Skeletal muscle tissue (tissue), 4 donors: ENCODE data around the gene NTNG2. TPM values are rescaled to one million over a fixed set of nuclear protein-coding genes. Genes with fewer than 3 reads are reported as not detected.

Experiments used
- H3K27ac ChIP-seq: one replicate; pipeline ENCODE4 v1.7.0; 2013; ENCODE audit warnings: mild to moderate bottlenecking, low read depth, low read length, inconsistent platforms
- H3K27me3 ChIP-seq, 3 donors: one replicate each; pipeline ENCODE4 v1.7.0; 2013; ENCODE audit warnings: low read length in 3 of 3; ENCODE audit not compliant: control insufficient read depth in 3 of 3, insufficient read depth in 3 of 3
- H3K36me3 ChIP-seq, 3 donors: one replicate each; pipeline ENCODE4 v1.7.0; 2013; ENCODE audit warnings: low read length in 3 of 3; ENCODE audit not compliant: control insufficient read depth in 3 of 3, insufficient read depth in 3 of 3
- H3K4me1 ChIP-seq, 3 donors: one replicate each; pipeline ENCODE4 v1.7.0; 2013; ENCODE audit warnings: low read length in 3 of 3, mild to moderate bottlenecking in 3 of 3; ENCODE audit not compliant: control insufficient read depth in 3 of 3, insufficient read depth in 3 of 3
- H3K4me3 ChIP-seq, 3 donors: one replicate each; pipeline ENCODE4 v1.7.0; 2013; ENCODE audit warnings: low read length in 3 of 3
- H3K9ac ChIP-seq, 3 donors: one replicate each; pipeline ENCODE4 v1.7.0; 2013; ENCODE audit warnings: low read length in 3 of 3, mild to moderate bottlenecking in 3 of 3, moderate library complexity in 2 of 3, low read depth in 1 of 3
- H3K9me3 ChIP-seq, 3 donors: one replicate each; pipeline ENCODE4 v1.7.0; 2013; ENCODE audit warnings: low read length in 3 of 3; ENCODE audit not compliant: control insufficient read depth in 3 of 3
- total RNA-seq: library from RNA; depleted of rRNA; stranded (reverse); fragments of >200 nt; gene quantifications from one replicate; pipeline ENCODE4 v1.2.3, GENCODE V29; 2014
- donor health status: Osteomylitis.

NTNG2 gene
- total RNA-seq, 1 donor from 2014 or later: under 0.01 TPM

DNA sequence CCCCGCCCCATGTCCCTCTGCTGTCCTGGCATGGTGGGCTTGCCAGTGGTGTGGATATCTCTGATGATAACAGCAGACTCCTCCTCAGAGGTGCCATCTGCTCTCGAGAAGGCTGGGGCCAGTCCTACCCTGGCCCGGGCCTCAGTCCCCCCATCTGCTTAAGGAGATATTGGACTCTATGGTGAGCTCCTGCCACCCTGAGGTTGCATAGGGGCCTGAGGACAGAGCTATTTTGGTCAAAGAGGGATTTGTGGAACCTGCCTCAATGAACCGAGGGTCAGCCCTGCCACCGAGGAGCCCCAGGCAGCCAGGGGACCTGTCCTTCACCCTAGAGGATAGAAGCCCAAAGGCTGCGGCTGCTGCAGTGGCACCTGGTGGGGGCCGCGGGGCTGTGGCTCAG lies 32.6 kb downstream of the NTNG2 start:
- Histone ChIP-seq H3K27me3 (peaks cover 4 to 7% (median 5%) of the 10 kb centered on the region in 3 donors), H3K27ac (no peak overlapping the region), H3K9me3 (no peaks in the 10 kb centered on the region), H3K9ac (no peak overlapping the region), H3K4me1 (no peaks in the 10 kb centered on the region), H3K36me3 (no peaks in the 10 kb centered on the region), H3K4me3 (no peak overlapping the region)

DNA sequence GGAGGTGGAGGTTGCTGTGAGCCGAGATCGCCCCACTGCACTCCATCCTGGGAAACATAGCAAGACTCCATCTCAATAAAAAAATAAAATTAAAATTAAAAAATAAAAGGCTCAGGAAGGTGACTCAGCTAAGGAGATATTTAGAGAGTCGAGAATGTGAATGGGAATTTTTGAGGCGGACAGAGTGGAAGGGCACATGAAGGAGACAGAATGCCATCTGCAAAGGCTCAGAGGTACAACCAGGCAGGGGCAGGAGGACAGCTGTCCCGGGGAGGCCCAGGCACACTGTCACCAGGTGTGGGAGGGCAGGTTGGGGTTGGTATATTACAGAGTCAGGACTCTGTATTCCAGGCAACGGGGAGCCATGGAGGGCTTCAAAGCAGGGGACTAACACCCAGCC lies 35.5 kb downstream of the NTNG2 start:
- peaks cover 11 to 23% (median 15%) of the 10 kb centered on the region in 3 donors for H3K27me3 ChIP-seq
- H3K4me1 ChIP-seq: no peaks in the 10 kb centered on the region
- no peak overlapping the region for H3K9ac ChIP-seq
- no peak overlapping the region for H3K4me3 ChIP-seq
- H3K9me3 ChIP-seq: no peaks in the 10 kb centered on the region
- no peak overlapping the region for H3K27ac ChIP-seq
- H3K36me3 ChIP-seq: no peaks in the 10 kb centered on the region

DNA sequence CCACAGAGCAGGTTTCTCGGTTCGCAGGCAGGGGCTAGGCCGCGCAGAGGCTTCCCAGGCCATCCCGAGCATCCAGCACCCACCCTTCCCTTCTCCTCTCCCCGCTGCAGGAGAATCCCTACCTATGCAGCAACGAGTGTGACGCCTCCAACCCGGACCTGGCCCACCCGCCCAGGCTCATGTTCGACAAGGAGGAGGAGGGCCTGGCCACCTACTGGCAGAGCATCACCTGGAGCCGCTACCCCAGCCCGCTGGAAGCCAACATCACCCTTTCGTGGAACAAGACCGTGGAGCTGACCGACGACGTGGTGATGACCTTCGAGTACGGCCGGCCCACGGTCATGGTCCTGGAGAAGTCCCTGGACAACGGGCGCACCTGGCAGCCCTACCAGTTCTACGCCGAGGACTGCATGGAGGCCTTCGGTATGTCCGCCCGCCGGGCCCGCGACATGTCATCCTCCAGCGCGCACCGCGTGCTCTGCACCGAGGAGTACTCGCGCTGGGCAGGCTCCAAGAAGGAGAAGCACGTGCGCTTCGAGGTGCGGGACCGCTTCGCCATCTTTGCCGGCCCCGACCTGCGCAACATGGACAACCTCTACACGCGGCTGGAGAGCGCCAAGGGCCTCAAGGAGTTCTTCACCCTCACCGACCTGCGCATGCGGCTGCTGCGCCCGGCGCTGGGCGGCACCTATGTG lies 36.1 kb downstream of the NTNG2 start:
- no peak overlapping the region for H3K27ac ChIP-seq
- H3K9me3 ChIP-seq: no peaks in the 10 kb centered on the region
- H3K27me3 ChIP-seq: peaks cover 14 to 30% (median 22%) of the 10 kb centered on the region in 3 donors
- no peak overlapping the region for H3K9ac ChIP-seq
- H3K4me1 ChIP-seq: no peaks in the 10 kb centered on the region
- H3K36me3 ChIP-seq: no peaks in the 10 kb centered on the region
- H3K4me3 ChIP-seq: no peak overlapping the region

DNA sequence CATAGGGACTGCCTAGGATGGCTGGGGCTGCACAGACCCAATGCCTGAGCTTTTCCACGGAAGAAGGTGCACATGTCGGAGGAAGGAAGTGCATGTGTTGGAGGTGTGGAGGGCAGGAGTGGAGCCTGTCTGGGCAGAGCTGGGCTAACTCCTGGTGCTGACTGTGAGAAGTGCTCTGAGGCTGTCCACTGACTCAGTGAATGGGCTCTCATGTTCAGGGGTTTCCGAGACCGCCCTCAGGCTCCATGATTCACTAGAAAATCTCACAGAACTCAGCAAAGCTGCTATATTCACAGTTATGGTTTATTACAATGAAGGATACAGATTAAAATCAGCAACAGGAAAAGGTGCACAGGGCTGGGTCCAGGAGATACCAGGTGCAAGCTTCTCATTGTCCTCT lies 37.2 kb downstream of the NTNG2 start:
- H3K9me3 ChIP-seq: no peaks in the 10 kb centered on the region
- H3K27ac ChIP-seq: no peak overlapping the region
- no peaks in the 10 kb centered on the region for H3K36me3 ChIP-seq
- no peak overlapping the region for H3K9ac ChIP-seq
- H3K4me1 ChIP-seq: no peaks in the 10 kb centered on the region
- no peak overlapping the region for H3K4me3 ChIP-seq
- H3K27me3 ChIP-seq: peaks cover 23 to 36% (median 23%) of the 10 kb centered on the region in 3 donors

DNA sequence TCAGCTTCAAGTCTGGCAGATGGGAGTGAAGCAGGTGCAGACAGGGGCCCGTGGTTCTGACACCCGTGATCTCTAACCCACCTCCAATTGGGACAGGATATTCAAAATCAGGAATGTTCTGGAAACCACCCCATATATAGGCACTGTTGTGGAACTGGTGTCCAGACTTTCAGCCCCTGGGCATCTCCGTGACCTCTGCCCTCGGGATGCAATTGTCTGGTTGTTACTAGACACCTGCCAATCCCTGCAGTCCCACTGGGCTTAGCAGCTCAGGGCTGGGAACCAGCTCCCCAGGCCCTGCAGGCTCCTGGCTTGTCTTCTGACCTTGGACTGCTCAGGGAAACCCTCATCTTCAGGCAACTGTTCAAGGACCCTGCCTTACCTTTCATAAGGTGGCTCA lies 38.8 kb downstream of the NTNG2 start:
- H3K36me3 ChIP-seq: no peaks in the 10 kb centered on the region
- H3K27ac ChIP-seq: no peak overlapping the region
- no peaks in the 10 kb centered on the region for H3K9me3 ChIP-seq
- peaks cover 23 to 37% (median 23%) of the 10 kb centered on the region in 3 donors for H3K27me3 ChIP-seq
- no peak overlapping the region for H3K9ac ChIP-seq
- no peak overlapping the region for H3K4me3 ChIP-seq
- H3K4me1 ChIP-seq: no peaks in the 10 kb centered on the region

DNA sequence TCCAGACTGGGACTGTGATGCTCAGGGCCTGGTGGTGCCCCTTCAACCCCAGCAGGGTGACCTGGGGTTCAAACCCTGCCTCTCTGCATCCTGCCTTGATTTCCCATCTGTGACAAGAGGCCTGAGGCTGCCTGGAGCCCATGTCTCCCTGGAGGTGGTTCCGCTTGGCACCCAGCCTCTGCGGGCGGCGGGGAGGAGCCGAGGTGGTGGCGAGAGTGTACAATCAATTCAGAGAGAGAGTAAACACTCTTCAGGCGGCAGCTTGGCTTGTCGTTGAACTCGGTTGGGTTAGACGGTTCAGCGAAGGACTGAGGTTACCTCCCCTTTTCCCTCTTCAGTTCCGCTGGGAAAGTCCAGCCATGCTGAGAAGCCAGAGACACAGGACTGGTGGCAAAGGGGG lies 39.3 kb downstream of the NTNG2 start:
- Histone ChIP-seq H3K9me3 (no peaks in the 10 kb centered on the region), H3K36me3 (no peaks in the 10 kb centered on the region), H3K9ac (no peak overlapping the region), H3K4me1 (no peaks in the 10 kb centered on the region), H3K27me3 (peaks cover 23 to 37% (median 23%) of the 10 kb centered on the region in 3 donors), H3K27ac (no peak overlapping the region), H3K4me3 (no peak overlapping the region)

DNA sequence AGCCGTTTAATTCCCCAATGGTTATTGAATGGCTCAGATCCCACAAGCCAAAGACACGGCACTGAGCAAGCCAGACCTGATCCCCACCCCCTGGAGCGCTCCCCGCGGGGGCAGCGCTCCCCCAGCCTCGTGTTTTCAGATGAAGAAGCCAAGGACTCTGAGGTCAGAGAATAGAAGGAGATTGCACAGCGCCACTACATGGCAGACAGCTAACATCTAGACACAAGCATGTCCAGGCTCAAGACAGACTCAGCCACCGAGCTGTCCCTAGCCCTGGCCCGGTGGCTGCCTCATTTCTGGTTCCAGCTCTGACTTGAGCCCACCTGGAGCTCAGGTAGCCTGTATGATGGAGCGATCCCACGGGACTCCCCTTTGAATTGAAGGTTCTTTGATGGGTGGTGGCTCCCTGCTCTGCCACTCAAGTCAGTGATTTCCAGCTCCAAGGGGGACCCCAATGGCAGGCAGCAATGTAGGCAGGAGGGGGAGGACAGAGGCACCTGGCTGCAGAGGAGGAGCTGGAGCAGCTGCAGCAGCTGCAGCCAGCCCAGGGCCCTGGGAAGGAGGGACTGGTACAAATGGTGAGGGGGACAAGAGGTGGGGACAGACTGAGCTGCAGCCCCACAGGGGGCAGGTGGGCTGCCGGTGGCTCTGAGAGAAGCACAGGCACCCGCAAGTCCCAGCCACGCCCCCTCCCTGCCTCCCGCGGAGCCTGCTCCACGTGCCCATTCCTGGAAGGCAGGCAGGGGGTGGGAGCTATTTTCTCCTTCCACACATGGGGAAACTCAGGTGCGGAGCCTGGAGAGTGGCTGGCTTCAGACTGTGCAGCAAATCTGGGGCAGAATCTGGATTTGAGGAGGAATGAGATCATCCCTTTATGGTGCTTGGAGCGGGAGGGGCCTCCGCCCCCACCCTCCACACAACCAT lies 40.2 kb downstream of the NTNG2 start:
- Histone ChIP-seq H3K27me3 (peaks cover 20 to 37% (median 23%) of the 10 kb centered on the region in 3 donors), H3K36me3 (no peaks in the 10 kb centered on the region), H3K9ac (no peak overlapping the region), H3K4me1 (no peaks in the 10 kb centered on the region), H3K4me3 (no peak overlapping the region), H3K27ac (no peak overlapping the region), H3K9me3 (no peaks in the 10 kb centered on the region)

DNA sequence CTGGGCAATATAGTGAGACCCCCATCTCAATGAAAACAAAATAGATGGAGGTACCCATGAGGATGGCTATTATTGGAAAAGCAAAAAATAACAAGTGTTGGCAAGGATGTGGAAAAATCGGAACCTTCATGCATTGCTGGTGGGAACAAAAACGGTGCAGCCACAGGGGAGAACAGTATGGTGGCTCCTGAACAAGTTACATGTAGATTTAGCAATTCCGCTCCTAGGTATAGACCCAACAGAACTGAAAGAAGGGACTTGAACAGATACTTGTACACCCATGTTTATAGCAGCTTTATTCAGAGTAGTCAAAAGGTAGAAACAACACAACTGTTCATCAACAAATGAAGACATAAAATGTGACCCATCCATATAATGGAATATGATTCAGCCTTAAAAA lies 43.0 kb downstream of the NTNG2 start:
- Histone ChIP-seq H3K9me3 (no peaks in the 10 kb centered on the region), H3K27ac (no peak overlapping the region), H3K4me1 (no peaks in the 10 kb centered on the region), H3K27me3 (peaks cover 20 to 35% (median 23%) of the 10 kb centered on the region in 3 donors), H3K9ac (no peak overlapping the region), H3K4me3 (no peak overlapping the region), H3K36me3 (no peaks in the 10 kb centered on the region)

DNA sequence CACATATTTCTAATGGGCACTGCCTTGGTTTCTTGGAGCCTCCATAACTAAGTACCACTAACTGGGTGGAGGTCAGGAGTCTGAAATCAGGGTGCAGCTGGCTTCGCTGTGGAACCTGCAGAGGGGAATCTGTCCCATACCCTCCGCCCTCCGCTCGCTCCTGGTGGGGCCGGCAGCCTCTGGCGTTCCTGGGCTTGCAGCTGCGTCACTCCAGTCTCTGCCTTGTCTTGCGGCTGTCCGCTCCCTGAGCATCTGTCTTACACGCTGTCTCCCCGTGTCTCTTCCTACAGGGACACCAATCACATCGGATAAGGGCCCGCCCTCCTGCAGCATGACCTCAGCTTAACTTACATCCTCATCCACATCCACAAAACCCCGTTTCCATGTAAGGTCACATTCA lies 45.4 kb downstream of the NTNG2 start:
- no peak overlapping the region for H3K27ac ChIP-seq
- no peak overlapping the region for H3K4me3 ChIP-seq
- H3K27me3 ChIP-seq: peaks cover 9 to 16% (median 15%) of the 10 kb centered on the region in 3 donors
- no peaks in the 10 kb centered on the region for H3K9me3 ChIP-seq
- no peaks in the 10 kb centered on the region for H3K4me1 ChIP-seq
- no peaks in the 10 kb centered on the region for H3K36me3 ChIP-seq
- no peak overlapping the region for H3K9ac ChIP-seq
